Panc1 (cell line): ENCODE measurements around the gene SLC5A6.

Experiments used
- POLR2AphosphoS5 ChIP-seq: IDR thresholded peaks from 2 replicates; pipeline ENCODE4 v1.6.1; 2012; ENCODE audit warnings: mild to moderate bottlenecking, low read depth, low read length, moderate library complexity
- SIN3A ChIP-seq: IDR thresholded peaks from 2 replicates; pipeline ENCODE4 v1.6.1; 2012; ENCODE audit warnings: low read depth, mild to moderate bottlenecking, low read length, moderate library complexity, borderline replicate concordance; ENCODE audit not compliant: insufficient read depth
- TCF7L2 ChIP-seq: IDR thresholded peaks from 2 replicates; pipeline ENCODE4 v1.6.1; 2011; ENCODE audit warnings: mild to moderate bottlenecking, low read depth, low read length, inconsistent platforms
- TF ChIP-seq, protein P1 (sequence below): fragments of 450-650 bp; IDR thresholded peaks from 2 replicates; pipeline ENCODE4 v1.5.1; 2017; ENCODE audit warnings: mild to moderate bottlenecking
- TF ChIP-seq, protein P2 (sequence below), 2 experiments: IDR thresholded peaks; 2 replicates each; pipeline ENCODE4 v1.6.1; 2011 to 2012; ENCODE audit warnings: low read depth in 2 of 2, control low read depth in 1 of 2, low read length in 1 of 2, mild to moderate bottlenecking in 1 of 2, moderate library complexity in 1 of 2; ENCODE audit not compliant: insufficient read depth in 1 of 2

DNA sequence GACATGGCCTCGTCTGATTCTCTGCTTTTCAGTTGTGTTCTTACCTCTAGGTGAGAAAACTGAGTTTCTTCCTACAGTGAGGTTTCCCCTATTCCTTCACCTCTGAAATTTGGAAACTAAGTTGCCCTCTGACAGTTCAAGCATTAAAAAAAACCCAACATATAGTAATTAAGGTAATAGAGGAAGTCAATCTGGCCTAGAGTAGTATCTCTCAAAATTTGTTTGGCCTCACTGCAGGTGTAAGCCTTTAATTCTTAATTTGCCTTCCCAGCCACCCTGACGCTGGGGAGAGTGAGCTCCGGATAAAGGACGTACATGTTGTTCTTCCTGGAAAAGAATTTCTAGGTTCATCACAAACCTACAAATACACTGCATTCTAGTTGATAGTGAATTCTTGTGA is 6.5 kb upstream of the SLC5A6 start:
- TF ChIP-seq, protein P1, sequence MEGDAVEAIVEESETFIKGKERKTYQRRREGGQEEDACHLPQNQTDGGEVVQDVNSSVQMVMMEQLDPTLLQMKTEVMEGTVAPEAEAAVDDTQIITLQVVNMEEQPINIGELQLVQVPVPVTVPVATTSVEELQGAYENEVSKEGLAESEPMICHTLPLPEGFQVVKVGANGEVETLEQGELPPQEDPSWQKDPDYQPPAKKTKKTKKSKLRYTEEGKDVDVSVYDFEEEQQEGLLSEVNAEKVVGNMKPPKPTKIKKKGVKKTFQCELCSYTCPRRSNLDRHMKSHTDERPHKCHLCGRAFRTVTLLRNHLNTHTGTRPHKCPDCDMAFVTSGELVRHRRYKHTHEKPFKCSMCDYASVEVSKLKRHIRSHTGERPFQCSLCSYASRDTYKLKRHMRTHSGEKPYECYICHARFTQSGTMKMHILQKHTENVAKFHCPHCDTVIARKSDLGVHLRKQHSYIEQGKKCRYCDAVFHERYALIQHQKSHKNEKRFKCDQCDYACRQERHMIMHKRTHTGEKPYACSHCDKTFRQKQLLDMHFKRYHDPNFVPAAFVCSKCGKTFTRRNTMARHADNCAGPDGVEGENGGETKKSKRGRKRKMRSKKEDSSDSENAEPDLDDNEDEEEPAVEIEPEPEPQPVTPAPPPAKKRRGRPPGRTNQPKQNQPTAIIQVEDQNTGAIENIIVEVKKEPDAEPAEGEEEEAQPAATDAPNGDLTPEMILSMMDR, result no peak
- TF ChIP-seq TCF7L2 (no peak), SIN3A (no peak), POLR2AphosphoS5 (no peak)
- TF ChIP-seq, protein P2, sequence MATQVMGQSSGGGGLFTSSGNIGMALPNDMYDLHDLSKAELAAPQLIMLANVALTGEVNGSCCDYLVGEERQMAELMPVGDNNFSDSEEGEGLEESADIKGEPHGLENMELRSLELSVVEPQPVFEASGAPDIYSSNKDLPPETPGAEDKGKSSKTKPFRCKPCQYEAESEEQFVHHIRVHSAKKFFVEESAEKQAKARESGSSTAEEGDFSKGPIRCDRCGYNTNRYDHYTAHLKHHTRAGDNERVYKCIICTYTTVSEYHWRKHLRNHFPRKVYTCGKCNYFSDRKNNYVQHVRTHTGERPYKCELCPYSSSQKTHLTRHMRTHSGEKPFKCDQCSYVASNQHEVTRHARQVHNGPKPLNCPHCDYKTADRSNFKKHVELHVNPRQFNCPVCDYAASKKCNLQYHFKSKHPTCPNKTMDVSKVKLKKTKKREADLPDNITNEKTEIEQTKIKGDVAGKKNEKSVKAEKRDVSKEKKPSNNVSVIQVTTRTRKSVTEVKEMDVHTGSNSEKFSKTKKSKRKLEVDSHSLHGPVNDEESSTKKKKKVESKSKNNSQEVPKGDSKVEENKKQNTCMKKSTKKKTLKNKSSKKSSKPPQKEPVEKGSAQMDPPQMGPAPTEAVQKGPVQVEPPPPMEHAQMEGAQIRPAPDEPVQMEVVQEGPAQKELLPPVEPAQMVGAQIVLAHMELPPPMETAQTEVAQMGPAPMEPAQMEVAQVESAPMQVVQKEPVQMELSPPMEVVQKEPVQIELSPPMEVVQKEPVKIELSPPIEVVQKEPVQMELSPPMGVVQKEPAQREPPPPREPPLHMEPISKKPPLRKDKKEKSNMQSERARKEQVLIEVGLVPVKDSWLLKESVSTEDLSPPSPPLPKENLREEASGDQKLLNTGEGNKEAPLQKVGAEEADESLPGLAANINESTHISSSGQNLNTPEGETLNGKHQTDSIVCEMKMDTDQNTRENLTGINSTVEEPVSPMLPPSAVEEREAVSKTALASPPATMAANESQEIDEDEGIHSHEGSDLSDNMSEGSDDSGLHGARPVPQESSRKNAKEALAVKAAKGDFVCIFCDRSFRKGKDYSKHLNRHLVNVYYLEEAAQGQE (IDR thresholded peaks at IDR 0.05; ENCODE audit: insufficient read depth in 1 of 2, low read depth in 2 of 2, low read length in 1 of 2), result no peak
